ENCODE results near the gene NDUFB6. TPM values are rescaled to one million over a fixed set of nuclear protein-coding genes. Genes with fewer than 3 reads are reported as not detected.
"Not testable (repeated sequence)": the region's sequence is repeated elsewhere in the genome, so short reads cannot be mapped to it uniquely, and the experiment has no call there.

The NDUFB6 gene
- total RNA-seq, 6 experiments from 2014 or later: 28.9 to 39.9 (median 36.2) TPM

- peak; percentile 92 to 93 (median 92) for ATAC-seq
- Histone ChIP-seq H3K36me3 (no peaks in the 10 kb centered on the region), H3K4me1 (peaks cover 0 to 13% (median 6%) of the 10 kb centered on the region in 4 donors), H3K27ac (peak within 1 kb of the TSS; percentile 96 to 99 (median 98)), H3K9me3 (no peaks in the 10 kb centered on the region), H3K4me3 (peak within 1 kb of the TSS; percentile 81 to 89 (median 84)), H3K27me3 (no peaks in the 10 kb centered on the region)
- TF ChIP-seq POLR2A (IDR thresholded peaks at IDR 0.05) (peak; percentile 95), CTCF (IDR thresholded peaks at IDR 0.05) (no peak)
- WGBS (ENCODE audit: insufficient coverage, low coverage, low lambda C conversion rate, missing lambda C conversion rate): 0% methylated on average over 46 of the region's 46 CpGs
- DNase-seq: peak; percentile 92 to 94 (median 93)
- intact Hi-C loops (cut with DNase I): no loop called here
These were observed 20.6 kb downstream of the NDUFB6 start, which contains the start of the genes SMIM27 and TOPORS for GRCh38 chr9:32552172-32552872. TSS of gene SMIM27 (plus strand) at chr9:32552327. CDS start at chr9:32552435, 108 bp downstream. TSS of gene TOPORS (minus strand) at chr9:32552586. CDS start at chr9:32552436, 150 bp downstream.

DNA sequence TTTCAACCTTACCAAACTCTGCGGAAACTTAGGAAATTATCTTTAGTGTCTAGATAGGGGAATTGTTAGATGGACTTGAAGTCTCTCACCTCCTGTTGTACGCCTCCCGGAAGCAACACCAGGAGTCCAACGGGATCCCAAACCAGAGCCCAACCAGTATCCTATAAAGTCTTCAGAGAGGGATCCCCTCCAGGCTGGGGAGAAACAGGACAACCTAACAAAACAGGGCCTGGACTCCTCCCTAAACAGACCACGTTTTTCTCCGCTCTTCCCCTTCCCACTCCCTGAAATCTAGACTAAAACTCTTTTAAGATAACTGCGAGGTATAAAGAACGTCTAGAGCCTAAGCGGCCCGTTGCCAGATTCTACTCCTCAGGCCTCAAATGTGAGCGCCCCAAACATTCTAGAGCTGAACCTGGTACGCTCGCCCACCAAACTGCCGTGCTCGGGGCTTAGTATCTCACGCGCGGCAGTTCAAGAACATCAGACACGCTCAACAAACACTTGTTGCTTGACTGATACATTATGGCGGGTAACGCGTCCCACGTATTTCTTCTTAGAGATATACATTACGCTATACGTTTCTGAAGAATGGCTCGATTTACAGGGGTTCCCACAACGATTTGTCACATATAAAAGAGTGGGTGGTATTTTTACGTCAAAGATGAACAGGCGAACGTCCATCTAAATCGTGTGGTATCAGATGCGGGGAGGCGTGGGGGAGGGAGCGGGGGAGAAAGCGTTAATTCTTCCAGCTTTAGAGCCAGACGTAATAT lies 21.5 kb downstream of the NDUFB6 start:
- Histone ChIP-seq H3K4me3 (peak overlapping the region; percentile 81 to 89 (median 84)), H3K9me3 (no peaks in the 10 kb centered on the region), H3K4me1 (peaks cover 0 to 13% (median 6%) of the 10 kb centered on the region in 4 donors), H3K27ac (peak overlapping the region; percentile 96 to 99 (median 98)), H3K27me3 (no peaks in the 10 kb centered on the region), H3K36me3 (no peaks in the 10 kb centered on the region)
- TF ChIP-seq CTCF (IDR thresholded peaks at IDR 0.05) (no peak), POLR2A (IDR thresholded peaks at IDR 0.05) (no peak)
- peak; percentile 33 to 42 (median 39) for ATAC-seq
- DNase-seq: no peak
- intact Hi-C loops (cut with DNase I): no loop called here
- under 1% methylated on average over 36 of the region's 36 CpGs for WGBS (ENCODE audit: insufficient coverage, low coverage, low lambda C conversion rate, missing lambda C conversion rate)

DNA sequence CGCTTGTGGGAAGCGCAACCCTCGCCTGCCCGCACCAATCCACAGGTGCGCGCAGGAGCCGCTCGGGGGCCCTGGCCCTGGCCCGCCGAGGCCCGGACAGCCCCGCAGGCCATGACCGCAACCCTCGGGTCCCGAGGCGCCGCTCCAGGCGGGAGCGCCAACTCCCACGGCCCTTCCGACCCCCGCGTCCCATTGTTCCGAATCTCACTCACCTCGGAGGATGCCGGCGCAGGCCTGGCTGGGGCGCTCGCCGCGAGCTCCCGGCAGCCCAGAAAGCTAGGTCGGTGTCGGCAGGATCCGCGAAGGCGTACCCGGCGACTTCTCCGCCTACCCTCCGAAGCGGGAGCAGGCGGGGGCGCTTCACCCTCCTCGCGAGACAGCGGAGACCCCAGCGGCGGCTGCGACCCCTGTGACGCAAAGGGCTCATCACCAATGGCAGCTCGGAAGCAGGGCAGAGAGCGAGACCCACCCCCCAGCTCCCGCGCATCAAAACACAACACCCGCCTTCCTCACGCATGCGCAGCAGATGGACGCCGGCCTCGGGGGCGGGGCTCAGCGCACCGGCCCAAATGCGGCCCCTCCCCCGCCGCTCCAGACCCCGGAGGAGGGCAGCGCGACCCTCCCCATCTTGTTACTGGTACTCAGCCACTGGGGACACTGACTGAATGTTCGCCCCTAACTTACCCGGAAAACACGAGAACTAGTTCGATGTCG lies 22.2 kb downstream of the NDUFB6 start:
- 1% methylated on average over 24 of the region's 75 CpGs for WGBS (ENCODE audit: insufficient coverage, low coverage, low lambda C conversion rate, missing lambda C conversion rate)
- peak; percentile 81 to 87 (median 84) for ATAC-seq
- Histone ChIP-seq H3K36me3 (no peaks in the 10 kb centered on the region), H3K27ac (peak overlapping the region; percentile 96 to 99 (median 98)), H3K4me3 (peak overlapping the region; percentile 81 to 89 (median 84)), H3K9me3 (no peaks in the 10 kb centered on the region), H3K4me1 (peaks cover 0 to 13% (median 6%) of the 10 kb centered on the region in 4 donors), H3K27me3 (no peaks in the 10 kb centered on the region)
- intact Hi-C loops (cut with DNase I): no loop called here
- TF ChIP-seq CTCF (IDR thresholded peaks at IDR 0.05) (peak in 1 of 4 donors; percentile 9), POLR2A (IDR thresholded peaks at IDR 0.05) (no peak)
- DNase-seq: peak; percentile 92 to 93 (median 93)

DNA sequence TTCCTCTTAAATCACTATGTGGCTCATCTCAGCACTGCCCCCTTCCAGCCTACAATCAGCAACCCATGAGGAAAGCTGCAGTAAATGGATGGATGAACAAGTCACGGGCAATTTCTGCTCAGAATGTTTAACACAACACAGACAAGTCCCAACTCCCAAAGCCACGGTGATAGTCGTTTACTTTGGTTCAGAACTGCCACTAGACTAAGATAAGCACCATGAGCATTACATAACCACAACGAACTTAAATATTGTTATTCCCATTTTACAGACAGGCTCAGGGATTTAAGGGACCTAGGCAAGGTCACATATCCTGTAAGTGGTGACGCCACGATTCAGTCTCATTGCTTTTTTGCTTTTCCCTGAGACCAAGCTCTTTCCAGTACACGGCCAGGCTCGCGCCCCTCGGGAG lies 22.8 kb downstream of the NDUFB6 start:
- no peak for DNase-seq
- TF ChIP-seq POLR2A (IDR thresholded peaks at IDR 0.05) (no peak), CTCF (IDR thresholded peaks at IDR 0.05) (no peak)
- H3K4me3 ChIP-seq: peak overlapping the region; percentile 81 to 89 (median 84)
- peak overlapping the region; percentile 96 to 99 (median 98) for H3K27ac ChIP-seq
- no peaks in the 10 kb centered on the region for H3K9me3 ChIP-seq
- WGBS (ENCODE audit: insufficient coverage, low coverage, low lambda C conversion rate, missing lambda C conversion rate): 7% methylated on average over 6 of the region's 10 CpGs
- H3K36me3 ChIP-seq: no peaks in the 10 kb centered on the region
- H3K27me3 ChIP-seq: no peaks in the 10 kb centered on the region
- ATAC-seq: no peak
- intact Hi-C loops (cut with DNase I): no loop called here
- H3K4me1 ChIP-seq: peaks cover 0 to 13% (median 6%) of the 10 kb centered on the region in 4 donors

DNA sequence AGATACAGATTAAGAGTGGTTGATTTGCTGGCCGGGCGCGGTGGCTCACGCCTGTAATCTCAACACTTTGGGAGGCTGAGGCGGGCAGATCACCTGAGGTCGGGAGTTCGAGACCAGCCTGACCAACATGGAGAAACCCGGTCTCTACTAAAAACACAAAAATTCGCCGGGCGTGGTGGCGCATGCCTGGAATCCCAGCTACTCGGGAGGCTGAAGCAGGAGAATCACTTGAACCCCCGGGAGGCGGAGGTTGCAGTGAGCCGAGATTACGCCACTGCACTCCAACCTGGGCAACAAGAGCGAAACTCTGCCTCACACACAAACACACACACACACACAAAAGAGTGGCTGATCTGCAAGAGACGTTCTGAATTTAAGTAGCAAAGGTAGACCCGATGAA lies 24.7 kb downstream of the NDUFB6 start:
- H3K4me1 ChIP-seq: peaks cover 0 to 12% (median 5%) of the 10 kb centered on the region in 4 donors
- H3K27ac ChIP-seq; H3K27me3 ChIP-seq; intact Hi-C loops (cut with DNase I); H3K9me3 ChIP-seq; H3K4me3 ChIP-seq; ATAC-seq; DNase-seq: not testable (repeated sequence)
- peaks cover 0 to 10% (median 0%) of the 10 kb centered on the region in 4 donors for H3K36me3 ChIP-seq
- WGBS (ENCODE audit: insufficient coverage, low coverage, low lambda C conversion rate, missing lambda C conversion rate): 98% methylated on average over 18 of the region's 20 CpGs
